ENCODE data around the gene LRRC15.

GRCh38 chr3:194308601-194309449, 60.7 kb downstream of the LRRC15 start:
- TF ChIP-seq CTCF (IDR thresholded peaks at IDR 0.05) (no peak), POLR2AphosphoS5 (IDR thresholded peaks at IDR 0.05) (no peak), POLR2A (IDR thresholded peaks at IDR 0.05; ENCODE audit: low read depth) (no peak), EP300 (IDR thresholded peaks at IDR 0.05) (no peak)
